ENCODE measurements around the gene LPIN1.

LPIN1 gene

DNA sequence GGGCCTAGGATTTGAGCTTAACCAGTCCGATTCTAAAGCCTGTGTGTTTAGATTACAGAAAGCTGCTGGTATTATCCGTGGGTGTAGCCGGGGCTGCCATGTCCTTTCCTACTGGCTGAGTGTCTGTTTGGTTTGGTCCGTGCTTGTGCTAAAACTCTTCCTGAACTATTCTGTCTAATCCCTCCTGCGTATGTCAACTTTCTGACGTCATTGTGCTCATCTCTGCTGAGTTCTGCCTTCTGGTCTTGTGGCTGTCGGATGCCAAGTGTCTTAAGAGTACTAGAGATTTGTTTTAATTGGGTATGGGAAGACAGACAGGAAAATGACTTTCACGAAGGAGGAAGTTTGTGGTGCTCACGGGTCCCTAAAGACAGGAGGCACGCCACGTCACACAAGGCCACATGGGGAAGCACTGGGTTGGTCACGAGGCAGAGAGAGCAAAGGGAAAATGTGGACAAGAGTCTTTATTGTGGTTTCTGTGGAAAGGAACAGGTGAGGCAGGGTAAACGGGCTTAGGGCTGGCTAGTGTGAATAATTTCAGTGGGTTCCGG lies 44.6 kb upstream of the LPIN1 start:
- Histone ChIP-seq H3K4me1 (ENCODE audit: low read length) (peaks cover 5% of the 10 kb centered on the region; the same call in 1 of the 2 replicates), H3K9ac (ENCODE audit: low read length) (no peak overlapping the region), H3K9me3 (ENCODE audit: insufficient read depth, low read length) (no peaks in the 10 kb centered on the region), H3K27ac (ENCODE audit: low read length) (no peak overlapping the region), H2AFZ (ENCODE audit: low read depth, low read length) (no peak overlapping the region), H3K4me3 (ENCODE audit: low read length) (no peak overlapping the region), H4K20me1 (ENCODE audit: insufficient read depth, low read length) (no peaks in the 10 kb centered on the region), H3K27me3 (ENCODE audit: low read depth, low read length) (no peaks in the 10 kb centered on the region), H3K36me3 (replicated peaks; ENCODE audit: low read depth, low read length) (no peaks in the 10 kb centered on the region), H3K79me2 (ENCODE audit: low read length) (no peaks in the 10 kb centered on the region), H3K4me2 (ENCODE audit: low read length) (no peak overlapping the region)
- TF ChIP-seq EZH2phosphoT487 (IDR thresholded peaks at IDR 0.05; ENCODE audit: low read depth) = no peak
- TF ChIP-seq CTCF (IDR thresholded peaks at IDR 0.05; ENCODE audit: low read depth, low read length) = no peak

- no peak overlapping the region for H3K4me2 ChIP-seq (ENCODE audit: low read length)
- no peaks in the 10 kb centered on the region for H4K20me1 ChIP-seq (ENCODE audit: insufficient read depth, low read length)
- no peak overlapping the region for H3K9ac ChIP-seq (ENCODE audit: low read length)
- H3K9me3 ChIP-seq (ENCODE audit: insufficient read depth, low read length) = no peaks in the 10 kb centered on the region
- H3K79me2 ChIP-seq (ENCODE audit: low read length) = no peaks in the 10 kb centered on the region
- H3K36me3 ChIP-seq (replicated peaks; ENCODE audit: low read depth, low read length) = no peaks in the 10 kb centered on the region
- TF ChIP-seq EZH2phosphoT487 (IDR thresholded peaks at IDR 0.05; ENCODE audit: low read depth) = no peak
- TF ChIP-seq CTCF (IDR thresholded peaks at IDR 0.05; ENCODE audit: low read depth, low read length) = no peak
- peaks cover 5% of the 10 kb centered on the region; the same call in 1 of the 2 replicates for H3K4me1 ChIP-seq (ENCODE audit: low read length)
- no peak overlapping the region for H3K4me3 ChIP-seq (ENCODE audit: low read length)
- no peak overlapping the region for H3K27ac ChIP-seq (ENCODE audit: low read length)
- H3K27me3 ChIP-seq (ENCODE audit: low read depth, low read length) = no peaks in the 10 kb centered on the region
- no peak overlapping the region for H2AFZ ChIP-seq (ENCODE audit: low read depth, low read length)
Measured at GRCh38 chr2:11702946-11703345, 43.5 kb upstream of the LPIN1 start.

DNA sequence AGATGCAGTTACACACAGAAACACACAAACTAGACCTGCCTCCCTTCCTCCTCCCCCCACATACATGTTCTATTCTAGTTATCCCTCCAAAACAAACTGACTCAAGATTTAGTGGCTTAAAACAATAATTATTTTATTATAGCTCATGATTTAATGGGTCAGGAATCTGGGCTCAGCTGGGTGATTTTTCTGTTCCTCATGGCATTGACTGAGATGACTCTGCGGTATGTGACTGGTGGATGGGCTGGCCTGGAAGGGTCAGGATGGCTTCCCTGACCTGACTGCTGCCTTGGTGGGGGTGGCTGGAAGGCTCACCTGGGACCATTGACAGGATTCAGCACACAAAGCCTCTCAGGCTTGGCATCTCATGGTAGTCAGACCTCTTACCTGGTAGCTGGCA lies 42.7 kb upstream of the LPIN1 start:
- no peaks in the 10 kb centered on the region for H3K36me3 ChIP-seq (replicated peaks; ENCODE audit: low read depth, low read length)
- TF ChIP-seq EZH2phosphoT487 (IDR thresholded peaks at IDR 0.05; ENCODE audit: low read depth) (no peak), CTCF (IDR thresholded peaks at IDR 0.05; ENCODE audit: low read depth, low read length) (no peak)
- H4K20me1 ChIP-seq (ENCODE audit: insufficient read depth, low read length) = no peaks in the 10 kb centered on the region
- no peak overlapping the region for H3K9ac ChIP-seq (ENCODE audit: low read length)
- H3K79me2 ChIP-seq (ENCODE audit: low read length) = no peaks in the 10 kb centered on the region
- H2AFZ ChIP-seq (ENCODE audit: low read depth, low read length) = no peak overlapping the region
- no peaks in the 10 kb centered on the region for H3K27me3 ChIP-seq (ENCODE audit: low read depth, low read length)
- peaks cover 5% of the 10 kb centered on the region; the same call in 1 of the 2 replicates for H3K4me1 ChIP-seq (ENCODE audit: low read length)
- no peak overlapping the region for H3K4me3 ChIP-seq (ENCODE audit: low read length)
- H3K4me2 ChIP-seq (ENCODE audit: low read length) = no peak overlapping the region
- no peaks in the 10 kb centered on the region for H3K9me3 ChIP-seq (ENCODE audit: insufficient read depth, low read length)
- no peak overlapping the region for H3K27ac ChIP-seq (ENCODE audit: low read length)

DNA sequence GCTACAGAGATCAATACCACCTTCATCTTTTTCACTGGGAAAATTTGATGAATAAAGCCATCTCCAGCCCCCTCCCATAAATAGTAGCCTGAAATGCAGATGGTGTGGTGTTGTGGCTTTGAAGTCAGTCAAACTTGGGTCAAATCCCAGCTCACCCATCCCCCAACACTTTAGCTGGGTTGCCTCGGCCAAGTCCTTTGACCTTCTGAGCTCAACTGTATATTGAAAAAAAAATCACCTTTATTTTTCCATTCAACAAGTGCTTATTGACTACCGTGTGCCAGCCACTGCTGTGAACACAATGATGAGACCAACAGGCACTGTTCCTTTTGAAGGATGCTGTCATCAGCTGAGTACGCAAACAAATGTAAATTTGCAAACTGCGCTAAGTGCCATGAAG lies 41.4 kb upstream of the LPIN1 start:
- peaks cover 12% of the 10 kb centered on the region for H3K27me3 ChIP-seq (ENCODE audit: low read depth, low read length)

More for the DNA sequence above, 41.4 kb upstream of the LPIN1 start:
- peaks cover 5% of the 10 kb centered on the region; the same call in 1 of the 2 replicates for H3K4me1 ChIP-seq (ENCODE audit: low read length)
- H2AFZ ChIP-seq (ENCODE audit: low read depth, low read length) = no peak overlapping the region
- H3K4me2 ChIP-seq (ENCODE audit: low read length) = no peak overlapping the region
- H3K9me3 ChIP-seq (ENCODE audit: insufficient read depth, low read length) = no peaks in the 10 kb centered on the region
- no peaks in the 10 kb centered on the region for H3K79me2 ChIP-seq (ENCODE audit: low read length)
- H3K9ac ChIP-seq (ENCODE audit: low read length) = no peak overlapping the region
- no peaks in the 10 kb centered on the region for H4K20me1 ChIP-seq (ENCODE audit: insufficient read depth, low read length)
- no peak overlapping the region for H3K4me3 ChIP-seq (ENCODE audit: low read length)
- H3K36me3 ChIP-seq (replicated peaks; ENCODE audit: low read depth, low read length) = no peaks in the 10 kb centered on the region
- H3K27ac ChIP-seq (ENCODE audit: low read length) = no peak overlapping the region
- TF ChIP-seq EZH2phosphoT487 (IDR thresholded peaks at IDR 0.05; ENCODE audit: low read depth) = no peak
- no peak for TF ChIP-seq CTCF (IDR thresholded peaks at IDR 0.05; ENCODE audit: low read depth, low read length)

Data from OCI-LY3 (cell line).